ENCODE measurements around the gene TEPSIN.

DNA sequence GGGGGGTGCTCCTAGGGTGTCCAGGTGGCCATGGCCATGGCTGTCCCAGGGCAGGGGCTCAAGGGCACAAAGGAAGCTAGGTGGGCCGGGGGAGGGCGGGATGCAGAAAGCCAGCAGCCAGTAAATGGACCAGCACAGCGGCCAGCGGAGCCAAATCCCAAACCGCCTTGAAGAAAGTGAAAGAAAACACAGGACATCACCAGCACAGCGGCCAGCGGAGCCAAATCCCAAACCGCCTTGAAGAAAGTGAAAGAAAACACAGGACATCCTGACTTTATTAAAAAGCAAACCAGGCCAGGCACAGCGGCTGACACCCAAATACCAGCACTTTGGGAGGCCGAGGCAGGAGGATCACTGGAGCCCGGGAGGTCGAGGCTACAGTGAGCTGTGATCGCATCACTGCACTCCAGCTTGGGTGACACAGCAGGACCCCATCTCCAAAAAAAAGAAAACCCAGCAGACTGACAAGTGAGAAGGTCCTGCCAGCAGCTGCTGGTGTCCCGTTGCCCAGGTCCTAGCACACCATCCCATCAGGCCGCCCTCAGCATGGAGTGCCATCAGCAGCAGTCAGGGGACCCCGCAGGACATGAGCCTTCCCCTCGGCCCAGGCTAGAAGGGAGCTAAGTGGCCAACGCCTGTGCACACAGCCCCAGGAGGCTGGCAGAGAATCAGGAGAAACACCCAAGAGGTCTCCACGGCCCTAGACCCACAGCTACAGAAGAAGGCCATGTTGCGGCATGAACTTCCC, 39.3 kb upstream of the TEPSIN start:
- TF ChIP-seq POLR2AphosphoS5 (IDR thresholded peaks at IDR 0.05; ENCODE audit: low read depth, low read length) (no peak), KDM1A (IDR thresholded peaks at IDR 0.05; ENCODE audit: borderline replicate concordance, low read length) (no peak), MAX (IDR thresholded peaks at IDR 0.05) (no peak), ATF3 (IDR thresholded peaks at IDR 0.05; ENCODE audit: insufficient read depth, low read depth, low read length) (no peak)
- TF ChIP-seq, protein P1, sequence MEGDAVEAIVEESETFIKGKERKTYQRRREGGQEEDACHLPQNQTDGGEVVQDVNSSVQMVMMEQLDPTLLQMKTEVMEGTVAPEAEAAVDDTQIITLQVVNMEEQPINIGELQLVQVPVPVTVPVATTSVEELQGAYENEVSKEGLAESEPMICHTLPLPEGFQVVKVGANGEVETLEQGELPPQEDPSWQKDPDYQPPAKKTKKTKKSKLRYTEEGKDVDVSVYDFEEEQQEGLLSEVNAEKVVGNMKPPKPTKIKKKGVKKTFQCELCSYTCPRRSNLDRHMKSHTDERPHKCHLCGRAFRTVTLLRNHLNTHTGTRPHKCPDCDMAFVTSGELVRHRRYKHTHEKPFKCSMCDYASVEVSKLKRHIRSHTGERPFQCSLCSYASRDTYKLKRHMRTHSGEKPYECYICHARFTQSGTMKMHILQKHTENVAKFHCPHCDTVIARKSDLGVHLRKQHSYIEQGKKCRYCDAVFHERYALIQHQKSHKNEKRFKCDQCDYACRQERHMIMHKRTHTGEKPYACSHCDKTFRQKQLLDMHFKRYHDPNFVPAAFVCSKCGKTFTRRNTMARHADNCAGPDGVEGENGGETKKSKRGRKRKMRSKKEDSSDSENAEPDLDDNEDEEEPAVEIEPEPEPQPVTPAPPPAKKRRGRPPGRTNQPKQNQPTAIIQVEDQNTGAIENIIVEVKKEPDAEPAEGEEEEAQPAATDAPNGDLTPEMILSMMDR (IDR thresholded peaks at IDR 0.05; ENCODE audit: control extremely low read depth in 1 of 3, insufficient read depth in 1 of 3, low read depth in 1 of 3, low read length in 3 of 3) = no peak

Measured in H1 (cell line).